HG03442 (cell line): ENCODE data around the gene SLC25A26.

Experiments
- ATAC-seq: cut with Tn5 transposase; IDR thresholded peaks from one replicate; pipeline ENCODE4 v1.9.1; 2021; ENCODE audit warnings: mild to moderate bottlenecking, moderate library complexity; ENCODE audit not compliant: unreplicated experiment

Gene SLC25A26

DNA sequence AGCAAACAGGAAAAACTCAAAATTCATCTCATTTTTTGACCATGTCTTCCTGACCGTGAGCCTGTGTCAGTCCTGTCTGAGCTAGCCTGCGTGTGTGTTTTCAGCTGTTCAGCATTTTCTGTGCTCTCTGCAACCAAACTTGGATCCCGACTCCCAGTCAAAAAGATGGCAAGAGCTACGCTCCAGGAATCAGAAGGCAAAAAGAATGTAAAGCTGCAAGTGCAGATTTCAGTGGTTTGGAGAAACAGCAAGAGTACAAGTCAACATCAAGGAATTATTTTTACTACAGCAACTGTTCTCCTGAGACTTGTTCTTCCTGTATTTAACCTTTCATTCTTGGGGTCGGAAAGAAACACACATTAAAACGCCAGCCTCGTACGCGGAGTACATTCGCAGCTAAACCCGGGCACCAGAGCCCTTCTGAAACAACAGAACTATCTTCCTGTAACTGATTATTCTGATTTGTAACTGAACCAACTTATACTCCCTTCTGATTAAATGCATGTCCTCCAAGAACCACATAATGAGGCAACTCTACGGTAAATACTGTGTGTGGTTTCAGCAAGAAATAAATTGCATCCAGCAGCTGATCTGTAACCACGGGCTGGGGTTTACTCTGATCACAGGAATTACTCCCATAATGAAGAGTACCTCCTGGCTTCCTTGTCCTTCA lies 172.7 kb downstream of the SLC25A26 start:
- no peak for ATAC-seq

GRCh38 chr3:66394019-66394752 lies 173.4 kb downstream of the SLC25A26 start:
- ATAC-seq: peak; percentile 93

DNA sequence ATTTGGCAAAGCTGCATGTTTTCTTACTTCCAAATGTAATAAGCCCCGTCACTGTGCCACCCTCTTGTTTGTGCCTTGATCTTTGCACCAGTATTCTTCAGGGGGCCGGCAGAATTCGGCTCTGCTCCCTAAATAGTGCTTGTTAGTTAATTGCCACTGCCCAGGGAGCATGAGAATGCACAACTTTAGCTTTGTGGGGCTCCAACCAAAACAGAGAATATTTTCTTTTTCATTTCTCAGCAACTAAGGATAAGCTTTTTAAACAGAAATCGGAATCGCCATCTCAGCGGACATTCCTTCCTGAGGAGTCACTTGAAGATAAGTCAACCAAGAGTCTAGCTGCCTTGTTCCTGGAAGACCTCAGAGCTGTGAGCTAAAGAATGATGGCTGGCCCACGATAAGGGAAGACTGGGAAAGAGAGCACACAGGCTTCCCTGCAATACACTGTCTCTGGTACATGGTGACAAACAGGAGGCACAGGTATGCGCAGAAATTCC lies 174.0 kb downstream of the SLC25A26 start:
- ATAC-seq: no peak

- no peak for ATAC-seq
Observed at GRCh38 chr3:66395635-66396034, 174.8 kb downstream of the SLC25A26 start.

- no peak for ATAC-seq
Observed at GRCh38 chr3:66396161-66396760, 175.5 kb downstream of the SLC25A26 start.

DNA sequence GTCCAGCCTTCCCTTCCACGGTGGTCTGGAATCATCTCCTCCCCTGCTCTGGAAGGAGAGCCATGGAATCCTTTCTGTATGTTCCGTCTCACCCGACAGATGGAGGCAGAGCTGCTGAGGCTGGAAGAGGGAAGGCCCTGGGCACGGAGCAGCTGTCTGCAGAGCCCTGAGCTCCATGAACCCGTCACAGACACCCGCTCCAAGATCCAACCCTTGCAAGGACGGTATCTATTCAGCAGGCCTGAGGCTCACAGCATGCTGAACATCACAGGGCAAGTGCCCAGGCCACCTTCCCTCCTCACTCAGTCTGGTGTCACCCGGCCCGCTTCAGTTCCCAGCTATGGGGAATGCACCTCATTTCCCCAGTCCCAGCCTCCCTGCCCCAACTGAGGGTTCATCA lies 176.1 kb downstream of the SLC25A26 start:
- no peak for ATAC-seq

- ATAC-seq: no peak
Observed at GRCh38 chr3:66397745-66398144, 176.9 kb downstream of the SLC25A26 start.

- no peak for ATAC-seq
Observed at GRCh38 chr3:66398228-66399025, 177.6 kb downstream of the SLC25A26 start.

DNA sequence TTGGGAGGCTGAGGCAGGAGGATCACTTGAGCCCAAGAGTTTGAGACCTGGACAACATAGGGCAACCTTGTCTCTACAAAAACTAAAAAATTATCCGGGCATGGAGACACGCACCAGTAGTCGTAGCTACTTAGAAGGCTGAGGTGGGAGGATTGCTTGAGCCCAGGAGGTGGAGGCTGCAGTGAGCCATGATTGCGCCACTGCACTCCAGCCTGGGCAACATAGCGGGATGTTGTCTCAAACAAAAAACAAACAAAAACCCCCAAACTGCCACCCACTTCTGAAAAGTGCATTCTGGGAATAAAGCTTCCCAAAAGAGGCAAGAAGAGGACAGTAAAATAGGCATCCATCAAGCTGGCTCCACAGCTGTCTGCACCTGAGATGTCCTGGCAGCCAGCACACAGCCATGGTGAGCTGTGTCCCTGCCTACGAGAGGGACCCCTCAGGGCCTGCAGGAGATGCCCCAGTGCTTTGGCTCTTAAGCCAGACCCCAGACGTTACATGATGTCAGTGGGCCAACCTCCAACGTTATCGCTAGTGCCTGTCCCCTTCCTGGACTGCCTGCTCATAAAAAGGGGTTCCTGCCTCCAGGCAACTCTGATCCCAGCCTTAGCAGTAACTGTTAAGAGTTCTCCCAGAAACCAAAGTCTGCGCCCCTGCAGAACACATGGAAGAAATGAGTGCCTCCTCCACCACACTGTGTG lies 178.9 kb downstream of the SLC25A26 start:
- ATAC-seq: no peak

- no peak for ATAC-seq
Observed at GRCh38 chr3:66400411-66401156, 179.8 kb downstream of the SLC25A26 start.

GRCh38 chr3:66401157-66401550 lies 180.4 kb downstream of the SLC25A26 start:
- no peak for ATAC-seq

GRCh38 chr3:66401675-66402491 lies 181.1 kb downstream of the SLC25A26 start:
- no peak for ATAC-seq

GRCh38 chr3:66402596-66403290 lies 181.9 kb downstream of the SLC25A26 start:
- no peak for ATAC-seq

DNA sequence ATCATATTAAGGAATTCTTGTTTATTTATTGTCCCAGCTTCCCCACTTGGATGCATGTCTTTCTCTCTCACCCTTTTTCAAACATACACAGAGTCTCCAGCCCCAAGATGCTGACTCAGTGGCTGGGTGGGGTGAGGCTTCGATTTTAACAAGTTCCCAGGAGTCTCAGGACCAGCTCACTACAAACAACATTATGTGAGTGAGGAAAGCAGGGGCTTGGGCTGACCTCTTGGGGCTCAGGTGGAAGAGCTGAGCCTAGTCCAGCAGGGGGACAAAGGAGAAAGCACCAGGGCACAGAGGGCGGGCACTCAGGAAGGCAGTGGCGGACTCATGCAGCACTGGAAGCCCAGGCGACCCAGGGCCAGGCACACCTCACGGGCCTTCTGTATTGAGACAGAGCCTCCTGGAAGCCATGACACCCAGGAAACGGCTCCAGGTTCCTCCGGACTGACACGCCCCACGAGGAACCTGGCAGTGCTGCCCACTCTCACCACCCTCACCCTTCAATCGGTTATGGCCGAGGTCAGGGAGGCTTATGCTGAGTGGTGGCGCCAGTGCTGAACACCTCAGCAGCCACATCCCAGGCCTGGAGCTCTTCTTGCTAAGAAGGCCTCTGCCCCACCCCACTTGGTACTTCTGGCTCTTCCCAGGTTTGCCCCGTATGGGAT lies 182.7 kb downstream of the SLC25A26 start:
- no peak for ATAC-seq

GRCh38 chr3:66404197-66404596 lies 183.4 kb downstream of the SLC25A26 start:
- ATAC-seq: no peak

- no peak for ATAC-seq
Observed at GRCh38 chr3:66404903-66405700, 184.3 kb downstream of the SLC25A26 start.

GRCh38 chr3:66405701-66406091 lies 184.9 kb downstream of the SLC25A26 start:
- ATAC-seq: no peak
